GM12874 (cell line): ENCODE measurements around the gene EHMT1.
A peak's percentile ranks its signal among the peaks of the same experiment; 100 is the strongest.

ENCODE experiments used
- CTCF ChIP-seq: IDR thresholded peaks from 2 replicates; pipeline ENCODE4 v1.5.1; 2011; ENCODE audit warnings: low read depth, mild to moderate bottlenecking, control low read depth, low read length, moderate library complexity; ENCODE audit not compliant: insufficient read depth

Gene EHMT1

GRCh38 chr9:137671721-137672120, 52.9 kb downstream of the EHMT1 start:
- no peak for TF ChIP-seq CTCF

- TF ChIP-seq CTCF = peak; percentile 62
Measured at GRCh38 chr9:137672907-137673791, 54.3 kb downstream of the EHMT1 start.

- TF ChIP-seq CTCF = no peak
Measured at GRCh38 chr9:137673886-137674285, 55.1 kb downstream of the EHMT1 start.

- TF ChIP-seq CTCF = no peak
Measured at GRCh38 chr9:137674307-137674975, 55.6 kb downstream of the EHMT1 start.

GRCh38 chr9:137674976-137675320, 56.1 kb downstream of the EHMT1 start:
- TF ChIP-seq CTCF = no peak

DNA sequence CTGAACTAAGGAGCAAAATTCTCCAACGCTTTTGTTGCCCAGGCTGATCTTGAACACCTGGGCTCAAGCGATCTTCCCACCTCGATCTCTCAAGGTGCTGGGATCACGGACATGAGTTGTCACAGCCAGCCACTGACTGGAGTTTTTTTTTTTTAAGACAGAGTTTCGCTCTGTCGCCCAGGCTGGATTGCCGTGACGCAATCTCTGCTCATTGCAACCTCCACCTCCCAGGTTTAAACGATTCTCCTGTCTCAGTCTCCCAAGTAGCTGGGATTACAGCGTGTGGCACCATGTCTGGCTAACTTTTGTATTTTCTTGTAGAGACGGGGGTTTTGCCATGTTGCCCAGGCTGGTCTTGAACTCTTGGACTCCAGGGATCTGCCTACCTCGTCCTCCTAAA, 58.2 kb downstream of the EHMT1 start:
- TF ChIP-seq CTCF = no peak

- no peak for TF ChIP-seq CTCF
Measured at GRCh38 chr9:137678202-137678601, 59.4 kb downstream of the EHMT1 start.
